ENCODE results near the gene MYO1B. TPM values are rescaled to one million over a fixed set of nuclear protein-coding genes. Genes with fewer than 3 reads are reported as not detected.

Gene MYO1B
- total RNA-seq, 4 donors from 2014 or later: 16.9 to 43.8 (median 32.9) TPM

DNA sequence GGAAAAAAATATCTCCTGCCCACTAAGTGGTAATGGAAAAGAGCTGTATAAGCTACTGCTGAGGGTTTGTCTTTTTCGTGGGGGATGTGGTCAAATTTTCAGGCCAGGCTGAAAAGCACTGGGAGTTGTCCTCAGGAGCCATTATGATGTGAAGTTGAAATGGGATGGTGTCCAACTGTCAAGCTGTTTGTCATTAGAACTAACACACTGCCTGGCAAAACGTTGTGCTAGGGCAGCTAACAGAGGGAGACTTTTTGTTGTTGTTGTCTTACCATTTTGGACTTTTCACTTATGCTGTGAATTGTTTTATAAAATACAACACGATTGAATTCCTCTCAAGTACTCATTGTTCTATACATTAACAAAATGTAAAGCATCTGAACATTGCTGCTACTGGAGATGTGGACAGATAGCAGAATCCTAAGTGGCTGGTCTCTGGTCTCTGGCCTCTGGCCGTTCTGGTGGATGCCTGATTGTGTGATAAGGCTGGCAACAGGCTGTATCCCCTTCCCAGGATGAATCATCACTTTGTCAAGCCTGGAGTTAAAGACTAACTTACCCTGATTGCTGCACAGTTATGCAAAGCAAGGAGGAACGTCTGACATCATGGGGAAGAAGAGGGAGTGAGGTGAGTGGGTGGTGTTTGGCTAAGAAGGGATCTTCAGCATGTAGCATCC is 2.3 kb downstream of the MYO1B start:
- H3K36me3 ChIP-seq: no peaks in the 10 kb centered on the region
- no peak overlapping the region for H3K4me3 ChIP-seq (replicated peaks in 1 of 3)
- intact Hi-C loops (cut with DNase I): no loop called here
- H3K27me3 ChIP-seq: no peaks in the 10 kb centered on the region
- H3K9me3 ChIP-seq: no peaks in the 10 kb centered on the region
- no peak for TF ChIP-seq POLR2A (IDR thresholded peaks at IDR 0.05)
- TF ChIP-seq, protein P1, sequence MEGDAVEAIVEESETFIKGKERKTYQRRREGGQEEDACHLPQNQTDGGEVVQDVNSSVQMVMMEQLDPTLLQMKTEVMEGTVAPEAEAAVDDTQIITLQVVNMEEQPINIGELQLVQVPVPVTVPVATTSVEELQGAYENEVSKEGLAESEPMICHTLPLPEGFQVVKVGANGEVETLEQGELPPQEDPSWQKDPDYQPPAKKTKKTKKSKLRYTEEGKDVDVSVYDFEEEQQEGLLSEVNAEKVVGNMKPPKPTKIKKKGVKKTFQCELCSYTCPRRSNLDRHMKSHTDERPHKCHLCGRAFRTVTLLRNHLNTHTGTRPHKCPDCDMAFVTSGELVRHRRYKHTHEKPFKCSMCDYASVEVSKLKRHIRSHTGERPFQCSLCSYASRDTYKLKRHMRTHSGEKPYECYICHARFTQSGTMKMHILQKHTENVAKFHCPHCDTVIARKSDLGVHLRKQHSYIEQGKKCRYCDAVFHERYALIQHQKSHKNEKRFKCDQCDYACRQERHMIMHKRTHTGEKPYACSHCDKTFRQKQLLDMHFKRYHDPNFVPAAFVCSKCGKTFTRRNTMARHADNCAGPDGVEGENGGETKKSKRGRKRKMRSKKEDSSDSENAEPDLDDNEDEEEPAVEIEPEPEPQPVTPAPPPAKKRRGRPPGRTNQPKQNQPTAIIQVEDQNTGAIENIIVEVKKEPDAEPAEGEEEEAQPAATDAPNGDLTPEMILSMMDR (IDR thresholded peaks at IDR 0.05): no peak
- peak overlapping the region in 2 of 3 donors; percentile 34 to 87 for H3K27ac ChIP-seq
- 33 to 36% methylated on average over 5 of the region's 5 CpGs for WGBS, 2 donors
- no peak for DNase-seq
- peaks cover 9 to 11% of the 10 kb centered on the region in 2 donors for H3K4me1 ChIP-seq

DNA sequence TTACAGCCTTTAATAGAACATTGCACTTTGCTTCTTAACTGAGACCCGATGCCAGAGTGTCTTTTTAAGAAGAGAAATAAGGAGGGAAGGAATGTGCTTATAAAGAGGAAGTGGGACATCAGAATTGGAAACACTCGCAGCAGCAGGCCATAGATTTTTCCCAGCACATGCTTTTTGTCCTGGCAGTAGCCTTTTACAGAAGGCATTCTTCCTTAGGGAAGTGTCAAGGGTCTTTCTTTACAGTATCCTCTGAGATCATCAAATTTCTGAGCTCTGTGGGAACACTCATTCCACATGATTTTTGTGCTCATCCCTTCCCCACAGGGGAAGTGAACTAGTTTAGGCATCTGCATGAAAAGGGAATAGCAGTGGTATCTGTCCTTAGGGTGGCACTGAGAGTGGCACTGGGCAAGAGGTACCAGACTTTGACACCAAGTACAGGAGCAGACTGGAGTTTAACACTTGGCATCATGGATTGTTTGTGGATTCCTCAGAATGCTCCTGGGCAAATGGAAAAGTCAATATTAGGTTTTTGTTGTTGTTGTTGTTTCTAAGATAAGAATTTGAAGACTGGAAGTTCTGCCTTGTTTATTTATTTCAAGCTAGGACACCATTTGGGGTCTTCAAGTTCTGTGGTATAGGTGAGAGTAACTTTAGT is 4.1 kb downstream of the MYO1B start:
- peaks cover 9 to 11% of the 10 kb centered on the region in 2 donors for H3K4me1 ChIP-seq
- H3K36me3 ChIP-seq: no peaks in the 10 kb centered on the region
- H3K9me3 ChIP-seq: no peaks in the 10 kb centered on the region
- intact Hi-C loops (cut with DNase I): no loop called here
- H3K27ac ChIP-seq: no peak overlapping the region
- TF ChIP-seq, protein P1 (IDR thresholded peaks at IDR 0.05): no peak
- TF ChIP-seq POLR2A (IDR thresholded peaks at IDR 0.05): no peak
- no peak overlapping the region for H3K4me3 ChIP-seq (replicated peaks in 1 of 3)
- H3K27me3 ChIP-seq: no peaks in the 10 kb centered on the region
- DNase-seq: no peak
- 70 to 71% methylated on average over 2 of the region's 2 CpGs for WGBS, 2 donors

DNA sequence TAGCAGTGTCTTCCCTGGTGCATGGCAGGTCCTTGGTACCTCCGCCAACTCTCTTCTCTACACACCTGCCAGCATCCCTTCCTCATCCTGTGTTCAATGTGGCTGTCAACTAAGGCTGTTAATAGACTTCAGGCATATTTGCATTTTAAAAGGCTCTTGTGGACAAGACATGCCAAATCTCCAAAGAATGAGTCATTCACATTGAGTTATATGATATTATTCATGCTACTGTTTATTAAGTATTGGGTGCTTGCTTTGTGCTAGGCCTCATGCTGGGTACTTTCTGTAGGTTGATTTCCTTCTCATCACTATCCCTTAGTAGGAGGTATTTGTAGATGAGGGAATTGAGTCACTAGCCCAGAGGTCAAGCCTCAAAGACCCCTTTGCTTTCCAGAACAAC is 5.2 kb downstream of the MYO1B start:
- Histone ChIP-seq H3K27me3 (no peaks in the 10 kb centered on the region), H3K36me3 (no peaks in the 10 kb centered on the region), H3K9me3 (no peaks in the 10 kb centered on the region), H3K4me1 (peaks cover 11 to 15% of the 10 kb centered on the region in 2 donors), H3K27ac (no peak overlapping the region), H3K4me3 (replicated peaks in 1 of 3) (no peak overlapping the region)
- no peak for DNase-seq
- intact Hi-C loops (cut with DNase I): no loop called here
- TF ChIP-seq, protein P1 (IDR thresholded peaks at IDR 0.05): no peak
- TF ChIP-seq POLR2A (IDR thresholded peaks at IDR 0.05): no peak
- WGBS, 2 donors: 87 to 100% methylated on average over 1 of the region's 1 CpG

DNA sequence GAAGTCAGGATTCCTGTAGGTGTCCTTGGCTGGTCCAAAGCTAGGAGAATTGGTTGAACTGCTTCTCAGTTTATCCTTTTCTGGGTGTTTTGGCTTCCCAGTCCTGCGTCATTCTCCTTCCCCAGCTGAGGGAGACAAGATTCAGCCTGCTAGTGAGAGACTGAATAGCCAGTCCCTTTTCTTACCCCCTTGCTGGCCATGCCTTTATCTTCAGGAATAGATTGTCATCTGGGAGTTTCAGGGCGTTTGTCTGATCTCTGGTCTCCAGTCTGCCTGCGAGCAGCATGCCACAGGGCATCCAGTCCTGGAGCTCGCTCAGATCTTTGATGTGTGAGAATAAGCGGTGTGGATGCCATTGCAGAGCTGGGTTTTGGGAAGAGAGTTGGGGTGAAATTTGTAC is 5.8 kb downstream of the MYO1B start:
- DNase-seq: no peak
- H3K27me3 ChIP-seq: no peaks in the 10 kb centered on the region
- no peaks in the 10 kb centered on the region for H3K36me3 ChIP-seq
- intact Hi-C loops (cut with DNase I): no loop called here
- TF ChIP-seq, protein P1 (IDR thresholded peaks at IDR 0.05): no peak
- TF ChIP-seq POLR2A (IDR thresholded peaks at IDR 0.05): no peak
- no peak overlapping the region for H3K27ac ChIP-seq
- no peaks in the 10 kb centered on the region for H3K9me3 ChIP-seq
- H3K4me3 ChIP-seq (replicated peaks in 1 of 3): no peak overlapping the region
- WGBS, 2 donors: 89 to 93% methylated on average over 5 of the region's 5 CpGs
- peaks cover 16 to 21% of the 10 kb centered on the region in 2 donors for H3K4me1 ChIP-seq

DNA sequence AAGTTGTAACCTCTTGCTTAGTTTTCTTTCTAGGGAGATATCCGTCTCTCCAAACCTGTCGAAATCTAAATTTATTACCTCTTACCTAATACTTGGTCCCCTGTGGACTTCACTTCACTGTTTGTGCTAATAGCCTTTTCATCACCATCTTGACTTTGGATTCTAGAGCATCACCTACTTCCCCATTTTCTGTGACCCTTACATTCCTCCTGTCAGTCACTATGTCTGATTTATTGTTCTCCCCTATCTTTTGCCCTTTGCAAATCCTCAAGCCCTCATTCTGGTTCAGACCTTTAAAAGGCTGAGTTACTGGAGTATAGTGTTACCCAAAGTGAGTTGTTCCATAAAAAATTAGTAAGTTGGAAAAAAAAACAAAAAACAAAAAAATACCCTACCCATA is 7.5 kb downstream of the MYO1B start:
- no peaks in the 10 kb centered on the region for H3K9me3 ChIP-seq
- DNase-seq: no peak
- no peaks in the 10 kb centered on the region for H3K27me3 ChIP-seq
- H3K4me1 ChIP-seq: peaks cover 13 to 16% of the 10 kb centered on the region in 2 donors
- no peak for TF ChIP-seq POLR2A (IDR thresholded peaks at IDR 0.05)
- TF ChIP-seq, protein P1 (IDR thresholded peaks at IDR 0.05): no peak
- H3K36me3 ChIP-seq: no peaks in the 10 kb centered on the region
- 92 to 93% methylated on average over 2 of the region's 2 CpGs for WGBS, 2 donors
- no peak overlapping the region for H3K27ac ChIP-seq
- H3K4me3 ChIP-seq (replicated peaks in 1 of 3): no peak overlapping the region
- intact Hi-C loops (cut with DNase I): no loop called here
